A673 (cell line): ENCODE data around the gene TTLL10. TPM values are rescaled to one million over a fixed set of nuclear protein-coding genes. Genes with fewer than 3 reads are reported as not detected.

Experiments used
- BruUV-seq: library from RNA; stranded (reverse); fragments of 400-500 nt; replicated peaks from 2 replicates; lab custom pipeline; 2021; lab: Mats Ljungman, UMichigan
- CTCF ChIA-PET: fragments of 300-600 bp; sonication (Branson Sonifier 250); formaldehyde crosslinking; loops from one replicate; lab custom pipeline; 2022; ENCODE audit warnings: antibody characterized with exemption; lab: Charles Lee
- POLR2A ChIA-PET: fragments of 300-600 bp; sonication (Branson Sonifier 250); formaldehyde crosslinking; loops from one replicate; lab custom pipeline; 2022; ENCODE audit warnings: antibody characterized with exemption; ENCODE audit not compliant: low non-redundant PET; lab: Charles Lee
- DNase-seq: peaks from one replicate; pipeline ENCODE4 v3.0.0-alpha.2; 2015; ENCODE audit warnings: low spot score
- H3K27ac ChIP-seq: fragments of 200-600 bp; sonication (generic); 2 replicates; pipeline ENCODE4 v1.5.1; 2016; ENCODE audit warnings: mixed run types, low read depth, mild to moderate bottlenecking, mixed read lengths, antibody characterized with exemption, low read length; ENCODE audit not compliant: poor library complexity, severe bottlenecking
- H3K27me3 ChIP-seq: fragments of 200-600 bp; sonication (generic); replicated peaks from 2 replicates; pipeline ENCODE4 v1.6.1; 2017; ENCODE audit warnings: mixed run types, low read depth, mild to moderate bottlenecking, mixed read lengths, antibody characterized with exemption, low read length; ENCODE audit not compliant: insufficient read depth, poor library complexity
- H3K36me3 ChIP-seq: fragments of 200-600 bp; sonication (generic); 2 replicates; pipeline ENCODE4 v1.6.1; 2016; ENCODE audit warnings: mixed run types, mild to moderate bottlenecking, mixed read lengths, antibody characterized with exemption, low read length; ENCODE audit not compliant: insufficient read depth, poor library complexity, severe bottlenecking
- H3K4me1 ChIP-seq: fragments of 200-600 bp; sonication (generic); 2 replicates; pipeline ENCODE4 v1.6.1; 2017; ENCODE audit warnings: mixed run types, mild to moderate bottlenecking, mixed read lengths, antibody characterized with exemption, low read length; ENCODE audit not compliant: insufficient read depth, poor library complexity, severe bottlenecking
- H3K4me3 ChIP-seq: fragments of 200-600 bp; sonication (generic); 2 replicates; pipeline ENCODE4 v1.5.1; 2016; ENCODE audit warnings: low read depth, mixed run types, mild to moderate bottlenecking, mixed read lengths, low read length; ENCODE audit not compliant: poor library complexity, severe bottlenecking
- H3K9me3 ChIP-seq: fragments of 200-600 bp; sonication (generic); 2 replicates; pipeline ENCODE4 v1.6.1; 2016; ENCODE audit warnings: mixed run types, low read depth, mild to moderate bottlenecking, mixed read lengths, antibody characterized with exemption, low read length; ENCODE audit not compliant: poor library complexity, severe bottlenecking
- CTCF ChIP-seq: fragments of 300-800, 200-600 bp; sonication (generic); conservative IDR thresholded peaks from 2 replicates; pipeline ENCODE4 v1.5.1; 2017; ENCODE audit warnings: low read depth, mild to moderate bottlenecking, antibody characterized with exemption, low read length, moderate library complexity, mixed read lengths
- EZH2 ChIP-seq: fragments of 200-600 bp; sonication (generic); IDR thresholded peaks from 2 replicates; pipeline ENCODE4 v1.6.1; 2017; ENCODE audit warnings: borderline replicate concordance, low read depth, mild to moderate bottlenecking, mixed read lengths, antibody characterized with exemption, low read length; ENCODE audit not compliant: poor library complexity, severe bottlenecking
- intact Hi-C: fragments of 100-400 bp; cut with micrococcal nuclease; formaldehyde crosslinking; loops from one replicate; pipeline ENCODE4 v1.10.0; 2022; ENCODE audit not compliant: unreplicated experiment
- total RNA-seq: library from RNA; stranded (reverse); gene quantifications from 2 replicates; pipeline ENCODE4 v1.2.3, GENCODE V29; 2021

The TTLL10 gene
- total RNA-seq, 1 experiment from 2014 or later: not detected

GRCh38 chr1:1168451-1169411 lies 4.9 kb upstream of the TTLL10 start:
- H3K4me1 ChIP-seq: peaks cover 30% of the 10 kb centered on the region
- H3K27me3 ChIP-seq: no peaks in the 10 kb centered on the region
- H3K4me3 ChIP-seq: no peak overlapping the region
- H3K27ac ChIP-seq: no peak overlapping the region
- BruUV-seq: no TSS peak
- ChIA-PET CTCF (no interaction called here), POLR2A (no interaction called here)
- DNase-seq: no peak
- H3K9me3 ChIP-seq: no peaks in the 10 kb centered on the region
- TF ChIP-seq CTCF: no peak
- TF ChIP-seq EZH2: no peak
- H3K36me3 ChIP-seq: no peaks in the 10 kb centered on the region
- intact Hi-C loops: no loop called here

GRCh38 chr1:1169429-1170214 lies 4.1 kb upstream of the TTLL10 start:
- ChIA-PET CTCF (no interaction called here), POLR2A (no interaction called here)
- peak overlapping the region; percentile 22 for H3K4me3 ChIP-seq
- H3K27me3 ChIP-seq: no peaks in the 10 kb centered on the region
- no TSS peak for BruUV-seq
- DNase-seq: no peak
- H3K36me3 ChIP-seq: no peaks in the 10 kb centered on the region
- peaks cover 30% of the 10 kb centered on the region for H3K4me1 ChIP-seq
- intact Hi-C loops: loop anchor here (5.0 kb wide), 1 partner anchor 48 kb away; no protein-coding TSS in a partner anchor
- peak overlapping the region; percentile 34 for H3K27ac ChIP-seq
- no peaks in the 10 kb centered on the region for H3K9me3 ChIP-seq
- TF ChIP-seq CTCF (no peak), EZH2 (no peak)

- CTCF ChIA-PET: no interaction called here
- Histone ChIP-seq H3K4me3 (peak overlapping the region; percentile 22), H3K4me1 (peaks cover 30% of the 10 kb centered on the region), H3K27me3 (no peaks in the 10 kb centered on the region), H3K36me3 (no peaks in the 10 kb centered on the region), H3K9me3 (no peaks in the 10 kb centered on the region), H3K27ac (peak overlapping the region; percentile 34)
- intact Hi-C loops: loop anchor here (5.0 kb wide), 1 partner anchor 47 kb away; no protein-coding TSS in a partner anchor
- TF ChIP-seq CTCF: no peak
- TF ChIP-seq EZH2: no peak
- no TSS peak for BruUV-seq
- peak; percentile 53 for DNase-seq
- POLR2A ChIA-PET: no interaction called here
These were observed 3.2 kb upstream of the TTLL10 start for GRCh38 chr1:1170215-1171091.
